IPS DF 4.7 (cell line): ENCODE data around the gene ANKRD13A.
"Not testable (repeated sequence)": the region's sequence is repeated elsewhere in the genome, so short reads cannot be mapped to it uniquely, and the experiment has no call there.

Experiments
- DNase-seq: peaks from one replicate; pipeline ENCODE4 v3.0.0-alpha.2; 2013; ENCODE audit warnings: low spot score; ENCODE audit errors: extremely low read depth

Gene ANKRD13A

GRCh38 chr12:109983432-109984142, 15.6 kb upstream of the ANKRD13A start:
- DNase-seq: no peak

DNA sequence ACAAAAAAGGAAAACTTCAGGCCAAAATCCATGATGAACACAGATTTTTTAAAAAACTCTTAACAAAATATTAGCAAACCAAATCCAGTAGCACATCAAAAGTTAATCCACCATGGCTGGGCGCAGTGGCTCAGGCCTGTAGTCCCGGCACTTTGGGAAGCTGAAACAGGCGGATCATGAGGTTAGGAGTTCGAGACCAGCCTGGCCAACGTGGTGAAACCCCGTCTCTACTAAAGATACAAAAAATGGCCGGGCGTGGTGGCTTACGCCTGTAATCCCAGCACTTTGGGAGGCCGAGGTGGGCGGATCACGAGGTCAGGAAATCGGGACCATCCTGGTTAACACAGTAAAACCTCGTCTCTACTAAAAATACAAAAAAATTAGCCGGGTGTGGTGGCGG, 13.0 kb upstream of the ANKRD13A start:
- not testable (repeated sequence) for DNase-seq

- no peak for DNase-seq
Observed at GRCh38 chr12:109987615-109988014, 11.6 kb upstream of the ANKRD13A start.

GRCh38 chr12:109988274-109988673, 11.0 kb upstream of the ANKRD13A start:
- DNase-seq: no peak

GRCh38 chr12:109988903-109989302, 10.3 kb upstream of the ANKRD13A start:
- DNase-seq: no peak

GRCh38 chr12:109989380-109989779, 9.8 kb upstream of the ANKRD13A start:
- DNase-seq: no peak

DNA sequence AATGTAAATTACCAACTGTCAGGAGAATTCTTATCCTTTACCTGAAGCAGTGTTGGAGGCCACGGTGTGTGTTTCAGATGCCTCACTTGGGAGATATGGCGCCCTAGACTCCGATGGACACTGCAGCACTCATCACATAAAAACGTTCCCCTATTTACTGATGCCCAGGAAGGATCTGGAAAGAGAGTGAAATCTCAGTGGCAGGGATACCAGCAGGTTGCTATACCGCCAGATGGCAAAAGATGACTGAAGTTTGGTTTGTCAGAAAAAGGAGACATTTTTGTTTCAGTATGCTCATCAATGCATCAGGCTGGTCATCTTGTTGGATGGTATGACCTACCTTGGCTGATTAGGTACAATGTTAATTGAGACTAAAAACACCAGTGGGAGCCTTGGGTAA, 7.6 kb upstream of the ANKRD13A start:
- no peak for DNase-seq

DNA sequence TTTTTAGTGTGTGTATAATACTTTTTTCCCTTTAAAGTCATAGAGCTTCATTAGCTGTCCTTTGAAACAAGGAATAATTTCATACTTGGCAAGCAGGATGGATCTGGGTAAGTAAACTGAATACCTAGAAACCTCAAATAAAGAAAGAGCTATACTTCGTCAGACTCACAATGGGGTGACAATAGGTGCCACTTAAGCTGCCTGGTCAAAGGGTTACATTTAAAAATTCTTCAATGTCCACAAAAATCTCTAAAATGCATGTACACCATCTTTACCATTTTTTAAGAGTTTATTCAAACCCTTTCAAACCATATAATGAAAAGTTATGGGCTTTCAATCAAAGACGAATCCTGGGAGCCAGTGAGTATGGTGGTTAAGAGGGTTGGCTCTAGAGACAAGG, 6.1 kb upstream of the ANKRD13A start:
- DNase-seq: no peak

DNA sequence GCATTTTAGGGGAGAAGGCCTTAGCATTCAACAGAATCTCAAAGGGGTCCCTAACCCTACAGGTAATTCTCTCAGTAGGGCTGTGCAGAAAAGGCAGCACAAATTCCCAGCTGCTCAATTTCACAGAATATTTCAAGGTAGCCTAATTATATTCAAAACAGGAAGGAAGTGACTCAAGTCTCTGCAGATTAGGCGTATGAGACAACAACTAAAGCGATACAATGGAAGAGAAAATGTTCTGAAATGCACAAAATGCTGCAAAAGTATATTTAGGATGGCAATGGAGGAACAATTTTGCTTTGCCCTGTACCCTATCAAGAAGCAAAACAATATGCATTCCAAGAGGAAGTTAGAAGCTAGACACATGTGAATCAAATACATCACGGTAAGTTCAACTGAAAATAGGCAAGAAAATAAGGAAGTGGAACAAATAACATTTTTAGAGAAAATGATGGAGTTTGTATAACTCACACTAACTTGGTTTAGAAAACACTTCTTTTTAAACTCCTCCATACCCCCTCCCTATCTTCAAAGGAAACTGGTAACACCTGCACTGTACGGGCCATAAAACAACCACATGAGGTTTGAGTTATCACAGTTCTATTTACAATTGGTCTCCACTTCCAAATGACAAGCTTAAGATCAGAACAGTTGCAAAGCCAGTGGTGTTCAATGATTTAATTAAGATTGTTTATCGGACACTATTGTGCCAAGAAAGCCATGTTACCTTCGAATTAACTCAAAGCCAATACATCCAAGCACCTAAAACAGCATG, 4.6 kb upstream of the ANKRD13A start:
- no peak for DNase-seq

DNA sequence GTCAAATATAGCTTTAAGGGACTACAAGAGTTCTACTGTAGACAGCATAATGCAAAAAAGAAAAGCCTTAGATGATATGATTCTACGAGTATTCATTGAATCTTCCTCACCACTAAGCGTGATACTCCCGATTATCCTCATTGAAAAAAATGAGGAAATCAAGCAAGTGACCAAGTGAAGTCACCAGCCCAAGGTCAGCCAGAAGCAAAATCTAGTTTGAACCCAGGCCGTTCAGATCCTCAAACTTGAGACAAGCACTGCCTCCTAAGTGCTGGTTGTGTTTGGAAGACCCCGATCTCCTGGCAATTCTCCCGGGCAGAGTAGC, 3.9 kb upstream of the ANKRD13A start:
- DNase-seq: no peak

DNA sequence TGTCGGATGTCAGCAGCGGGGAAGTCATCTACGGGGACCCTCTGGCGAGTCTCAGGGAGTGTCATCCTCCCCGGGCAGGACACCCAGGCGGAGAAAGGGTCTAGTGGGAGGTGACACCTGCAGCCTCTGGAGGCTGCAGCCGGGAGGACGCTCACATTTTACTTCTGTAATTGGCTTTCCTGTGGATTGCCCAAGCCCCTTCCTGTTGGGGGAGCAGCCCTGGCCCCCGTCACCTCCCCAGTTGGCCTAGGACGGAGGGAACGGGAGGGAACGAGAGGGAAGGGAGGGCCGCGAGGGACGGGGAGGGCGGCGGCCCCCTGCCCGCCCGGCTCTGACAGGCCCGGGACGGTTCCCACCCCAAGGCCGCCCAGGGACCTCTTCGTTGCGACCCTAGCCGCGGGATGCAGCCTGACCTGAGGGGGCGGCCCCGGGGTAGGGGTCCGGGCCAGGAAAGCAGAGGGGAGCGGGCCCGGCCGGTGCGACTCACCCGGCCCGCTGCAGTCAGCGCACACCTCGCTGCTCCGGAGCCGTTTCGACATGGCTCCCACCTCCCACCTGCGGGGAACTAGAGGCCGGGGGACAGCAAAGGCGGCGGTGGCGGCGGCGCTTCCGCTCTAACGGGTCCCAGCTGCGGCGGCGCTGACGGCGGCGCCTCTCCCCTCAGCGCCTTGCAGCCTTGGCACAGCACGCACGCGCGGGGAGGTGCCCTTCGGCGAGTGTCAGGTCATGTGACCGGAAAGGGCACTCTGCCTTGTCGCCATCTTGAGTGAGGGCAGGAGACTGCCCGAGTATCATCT, 3.3 kb upstream of the ANKRD13A start, which contains the start of gene GIT2:
Gene GIT2, minus strand, starts transcription at position 683 of the 797 bp plus-strand sequence. Its CDS starts 144 bp downstream, at position 539.
- DNase-seq: peak; percentile 89

DNA sequence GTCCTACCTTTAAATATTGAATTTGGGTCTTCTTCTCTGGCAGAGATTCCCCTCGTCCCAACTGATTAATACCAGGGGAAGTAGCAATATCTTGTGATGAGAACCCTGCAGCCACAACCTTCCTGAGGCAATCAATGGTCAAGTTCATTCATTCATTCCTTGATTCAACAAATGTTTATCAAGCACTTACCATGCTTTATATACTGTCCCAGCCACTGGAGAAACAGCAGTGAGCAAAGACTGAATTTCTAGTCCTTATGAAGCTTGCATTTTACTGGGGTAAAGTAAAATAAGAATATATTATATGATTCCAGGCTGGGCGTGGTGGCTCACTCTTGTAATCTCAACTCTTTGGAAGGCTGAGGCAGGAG, 2.8 kb upstream of the ANKRD13A start:
- no peak for DNase-seq

GRCh38 chr12:109997393-109997792, 1.8 kb upstream of the ANKRD13A start:
- DNase-seq: no peak

DNA sequence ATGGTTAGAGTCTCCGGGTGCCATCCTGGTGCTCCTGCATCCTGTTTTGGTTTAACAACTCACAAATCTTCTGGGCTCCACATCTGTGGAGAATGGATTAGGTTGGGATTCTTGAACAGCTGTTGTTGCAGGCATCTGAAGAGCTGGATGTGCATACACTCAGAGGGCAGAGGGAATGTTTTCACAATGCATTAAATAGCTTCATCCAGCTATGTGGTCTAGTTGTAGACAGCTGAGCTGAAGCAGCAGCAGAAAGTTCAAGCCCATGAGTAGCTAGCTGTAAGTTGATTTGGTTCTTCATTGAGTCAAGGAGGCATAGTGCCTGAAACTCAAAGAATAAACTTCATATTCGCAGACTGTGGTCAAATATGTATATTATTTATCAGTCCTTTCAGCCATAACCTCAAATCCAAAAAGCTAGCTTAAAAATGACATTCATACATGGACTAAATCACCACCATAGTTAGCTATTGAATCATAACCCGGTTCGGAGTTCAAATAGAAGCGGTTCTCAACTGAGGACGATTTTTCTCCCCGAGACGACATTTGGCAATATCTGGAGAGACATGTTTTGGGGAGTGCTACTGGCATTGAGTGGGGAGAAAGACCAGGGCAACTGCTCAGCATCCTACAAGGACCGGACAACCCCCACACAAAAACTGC, 858 bp upstream of the ANKRD13A start:
- DNase-seq: no peak

- DNase-seq: no peak
Observed at GRCh38 chr12:109999649-109999971, 380 bp downstream of the ANKRD13A start.

- no peak for DNase-seq
Observed at GRCh38 chr12:109999983-110000505, 814 bp downstream of the ANKRD13A start.

- no peak for DNase-seq
Observed at GRCh38 chr12:110001596-110001995, 2.4 kb downstream of the ANKRD13A start.

- DNase-seq: no peak
Observed at GRCh38 chr12:110002676-110003515, 3.7 kb downstream of the ANKRD13A start.

DNA sequence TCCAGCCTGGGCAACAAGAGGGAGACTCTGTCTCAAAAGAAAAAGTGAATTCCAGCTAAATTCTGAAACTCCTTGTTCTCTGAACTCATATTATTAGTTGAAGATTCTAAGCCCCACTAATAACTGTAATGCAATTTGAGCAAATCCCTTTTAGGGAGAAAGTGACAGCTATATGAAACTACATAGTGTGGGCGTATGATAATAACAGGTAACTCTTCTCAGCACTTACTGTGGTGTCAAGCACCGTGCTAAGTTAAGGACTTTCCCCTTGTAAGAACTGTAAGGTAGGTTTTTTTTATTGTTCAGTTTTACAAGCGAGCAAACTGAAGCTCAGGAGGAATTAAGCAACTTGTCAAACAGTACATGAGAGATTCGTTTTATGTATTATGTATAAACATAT, 5.4 kb downstream of the ANKRD13A start:
- DNase-seq: no peak

GRCh38 chr12:110005319-110005973, 6.2 kb downstream of the ANKRD13A start:
- DNase-seq: no peak
